Mammary epithelial cell (primary cell): ENCODE measurements around the gene LRRC28.

Experiments used
- EZH2 ChIP-seq: IDR thresholded peaks from 2 replicates; pipeline ENCODE4 v1.6.1; 2012; ENCODE audit warnings: low read length, inconsistent platforms, borderline replicate concordance
- TF ChIP-seq, protein P1 (sequence below), 2 donors: IDR thresholded peaks in 1 of 2; conservative IDR thresholded peaks in 1 of 2; 2 replicates each; pipeline ENCODE4 v1.5.1; 2011 to 2012; ENCODE audit warnings: inconsistent platforms in 2 of 2, low read length in 2 of 2, mild to moderate bottlenecking in 2 of 2, control low read depth in 1 of 2, low read depth in 1 of 2; ENCODE audit not compliant: insufficient read depth in 1 of 2; ENCODE audit errors: extremely low read depth in 1 of 2

DNA sequence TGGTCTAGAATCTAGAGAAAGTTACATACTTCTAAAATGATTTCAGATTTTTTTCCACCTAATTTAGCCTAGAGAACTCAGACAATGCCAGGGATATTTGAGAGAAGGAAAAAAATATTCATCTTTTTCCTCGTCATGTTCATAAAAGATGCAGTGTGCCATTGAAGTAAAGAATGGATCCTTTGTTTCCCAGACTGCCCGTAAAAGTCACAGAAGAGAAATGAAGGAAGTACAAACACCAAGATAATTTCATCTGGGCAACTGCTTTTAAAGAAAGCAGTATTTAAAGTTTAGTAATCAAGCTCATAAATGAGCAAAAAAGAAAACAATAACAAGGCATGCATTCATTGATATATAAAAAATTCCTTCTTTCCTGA, 49.1 kb upstream of the LRRC28 start:
- no peak for TF ChIP-seq EZH2
- TF ChIP-seq, protein P1, sequence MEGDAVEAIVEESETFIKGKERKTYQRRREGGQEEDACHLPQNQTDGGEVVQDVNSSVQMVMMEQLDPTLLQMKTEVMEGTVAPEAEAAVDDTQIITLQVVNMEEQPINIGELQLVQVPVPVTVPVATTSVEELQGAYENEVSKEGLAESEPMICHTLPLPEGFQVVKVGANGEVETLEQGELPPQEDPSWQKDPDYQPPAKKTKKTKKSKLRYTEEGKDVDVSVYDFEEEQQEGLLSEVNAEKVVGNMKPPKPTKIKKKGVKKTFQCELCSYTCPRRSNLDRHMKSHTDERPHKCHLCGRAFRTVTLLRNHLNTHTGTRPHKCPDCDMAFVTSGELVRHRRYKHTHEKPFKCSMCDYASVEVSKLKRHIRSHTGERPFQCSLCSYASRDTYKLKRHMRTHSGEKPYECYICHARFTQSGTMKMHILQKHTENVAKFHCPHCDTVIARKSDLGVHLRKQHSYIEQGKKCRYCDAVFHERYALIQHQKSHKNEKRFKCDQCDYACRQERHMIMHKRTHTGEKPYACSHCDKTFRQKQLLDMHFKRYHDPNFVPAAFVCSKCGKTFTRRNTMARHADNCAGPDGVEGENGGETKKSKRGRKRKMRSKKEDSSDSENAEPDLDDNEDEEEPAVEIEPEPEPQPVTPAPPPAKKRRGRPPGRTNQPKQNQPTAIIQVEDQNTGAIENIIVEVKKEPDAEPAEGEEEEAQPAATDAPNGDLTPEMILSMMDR (conservative IDR thresholded peaks at IDR 0.05 in 1 of 2, IDR thresholded peaks at IDR 0.05 in 1 of 2; ENCODE audit: extremely low read depth in 1 of 2, insufficient read depth in 1 of 2, low read depth in 1 of 2, low read length in 2 of 2) = no peak
